Stimulated activated CD4-positive, alpha-beta T cell treated with anti-CD3 and anti-CD28 coated beads, Interleukin-15, amount 100 ng/mL, for 1 hour (primary cell): ENCODE results near the gene MARVELD1.
"Not testable (repeated sequence)": the region's sequence is repeated elsewhere in the genome, so short reads cannot be mapped to it uniquely, and the experiment has no call there.

Experiments
- DNase-seq, 2 donors: peaks; one replicate each; pipeline ENCODE4 v3.0.0-alpha.2; 2020; ENCODE audit warnings: low read depth in 1 of 2, low spot score in 1 of 2

Gene MARVELD1

GRCh38 chr10:97713339-97713825 is at the start of gene MARVELD1:
Gene MARVELD1 (plus strand): TSS chr10:97713730. CDS start chr10:97713877, 147 bp downstream.
- DNase-seq: no peak

GRCh38 chr10:97664282-97664850 is 49.2 kb upstream of the MARVELD1 start:
- DNase-seq: no peak

GRCh38 chr10:97666992-97667391 is 46.5 kb upstream of the MARVELD1 start:
- DNase-seq: no peak

GRCh38 chr10:97667463-97667862 is 46.1 kb upstream of the MARVELD1 start:
- DNase-seq: no peak

- no peak for DNase-seq
Measured at GRCh38 chr10:97669571-97669970, 44.0 kb upstream of the MARVELD1 start.

GRCh38 chr10:97673736-97674525 is 39.6 kb upstream of the MARVELD1 start:
- DNase-seq: no peak

- DNase-seq: no peak
Measured at GRCh38 chr10:97675222-97675621, 38.3 kb upstream of the MARVELD1 start.

GRCh38 chr10:97676770-97677581 is 36.6 kb upstream of the MARVELD1 start:
- DNase-seq: peak in 1 of 2 donors; percentile 24

- DNase-seq: no peak
Measured at GRCh38 chr10:97679594-97679993, 33.9 kb upstream of the MARVELD1 start.

- DNase-seq: no peak
Measured at GRCh38 chr10:97682042-97682441, 31.5 kb upstream of the MARVELD1 start.

GRCh38 chr10:97683556-97684367 is 29.8 kb upstream of the MARVELD1 start:
- DNase-seq: no peak

GRCh38 chr10:97684368-97684713 is 29.2 kb upstream of the MARVELD1 start:
- DNase-seq: not testable (repeated sequence)

- no peak for DNase-seq
Measured at GRCh38 chr10:97684866-97685394, 28.6 kb upstream of the MARVELD1 start.

GRCh38 chr10:97685395-97685958 is 28.1 kb upstream of the MARVELD1 start:
- no peak for DNase-seq

GRCh38 chr10:97686301-97686961 is 27.1 kb upstream of the MARVELD1 start:
- DNase-seq: no peak

- peak; percentile 90 to 94 for DNase-seq
Measured at GRCh38 chr10:97686962-97687784, 26.4 kb upstream of the MARVELD1 start, which contains the start of gene AVPI1. Gene AVPI1 (minus strand): TSS chr10:97687241. CDS start chr10:97679905, 7,336 bp downstream.

- DNase-seq: no peak
Measured at GRCh38 chr10:97687785-97688781, 25.4 kb upstream of the MARVELD1 start.
